Measurements from ENCODE around the gene AQR.
"Not testable (repeated sequence)": the region's sequence is repeated elsewhere in the genome, so short reads cannot be mapped to it uniquely, and the experiment has no call there.

AQR gene

GRCh38 chr15:34953851-34954250 lies 15.7 kb downstream of the AQR start:
- in situ Hi-C loops (cut with MboI; ENCODE audit: low sequenced_read_pairs) = no loop called here

- in situ Hi-C loops (cut with MboI; ENCODE audit: low sequenced_read_pairs) = no loop called here
Measured at GRCh38 chr15:34952481-34952880, 17.1 kb downstream of the AQR start.

GRCh38 chr15:34951993-34952392 lies 17.5 kb downstream of the AQR start:
- in situ Hi-C loops (cut with MboI; ENCODE audit: low sequenced_read_pairs) = no loop called here

GRCh38 chr15:34944936-34945335 lies 24.6 kb downstream of the AQR start:
- in situ Hi-C loops (cut with MboI; ENCODE audit: low sequenced_read_pairs) = no loop called here

GRCh38 chr15:34943711-34944110 lies 25.8 kb downstream of the AQR start:
- in situ Hi-C loops (cut with MboI; ENCODE audit: low sequenced_read_pairs) = no loop called here

- in situ Hi-C loops (cut with MboI; ENCODE audit: low sequenced_read_pairs) = not testable (repeated sequence)
Measured at GRCh38 chr15:34943264-34943663, 26.3 kb downstream of the AQR start.

- in situ Hi-C loops (cut with MboI; ENCODE audit: low sequenced_read_pairs) = no loop called here
Measured at GRCh38 chr15:34942363-34942762, 27.2 kb downstream of the AQR start.

- in situ Hi-C loops (cut with MboI; ENCODE audit: low sequenced_read_pairs) = no loop called here
Measured at GRCh38 chr15:34941831-34942230, 27.7 kb downstream of the AQR start.

- in situ Hi-C loops (cut with MboI; ENCODE audit: low sequenced_read_pairs) = no loop called here
Measured at GRCh38 chr15:34941185-34941698, 28.3 kb downstream of the AQR start.

GRCh38 chr15:34933432-34933975 lies 36.0 kb downstream of the AQR start:
- in situ Hi-C loops (cut with MboI; ENCODE audit: low sequenced_read_pairs) = no loop called here

GRCh38 chr15:34928349-34928748 lies 41.2 kb downstream of the AQR start:
- in situ Hi-C loops (cut with MboI; ENCODE audit: low sequenced_read_pairs) = not testable (repeated sequence)

GRCh38 chr15:34927726-34928125 lies 41.8 kb downstream of the AQR start:
- in situ Hi-C loops (cut with MboI; ENCODE audit: low sequenced_read_pairs) = no loop called here

GRCh38 chr15:34914317-34914716 lies 55.2 kb downstream of the AQR start:
- in situ Hi-C loops (cut with MboI; ENCODE audit: low sequenced_read_pairs) = no loop called here

GRCh38 chr15:34905047-34905446 lies 64.5 kb downstream of the AQR start:
- in situ Hi-C loops (cut with MboI; ENCODE audit: low sequenced_read_pairs) = no loop called here

- in situ Hi-C loops (cut with MboI; ENCODE audit: low sequenced_read_pairs) = no loop called here
Measured at GRCh38 chr15:34904527-34904926, 65.0 kb downstream of the AQR start.

GRCh38 chr15:34900748-34901147 lies 68.8 kb downstream of the AQR start:
- in situ Hi-C loops (cut with MboI; ENCODE audit: low sequenced_read_pairs) = no loop called here

GRCh38 chr15:34896183-34896582 lies 73.4 kb downstream of the AQR start:
- in situ Hi-C loops (cut with MboI; ENCODE audit: low sequenced_read_pairs) = no loop called here

GRCh38 chr15:34893967-34894366 lies 75.6 kb downstream of the AQR start:
- in situ Hi-C loops (cut with MboI; ENCODE audit: low sequenced_read_pairs) = no loop called here

- in situ Hi-C loops (cut with MboI; ENCODE audit: low sequenced_read_pairs) = no loop called here
Measured at GRCh38 chr15:34892963-34893591, 76.5 kb downstream of the AQR start.

- in situ Hi-C loops (cut with MboI; ENCODE audit: low sequenced_read_pairs) = no loop called here
Measured at GRCh38 chr15:34890424-34890823, 79.1 kb downstream of the AQR start.

- in situ Hi-C loops (cut with MboI; ENCODE audit: low sequenced_read_pairs) = no loop called here
Measured at GRCh38 chr15:34889476-34889875, 80.1 kb downstream of the AQR start.

GRCh38 chr15:34886134-34886533 lies 83.4 kb downstream of the AQR start:
- in situ Hi-C loops (cut with MboI; ENCODE audit: low sequenced_read_pairs) = no loop called here

- in situ Hi-C loops (cut with MboI; ENCODE audit: low sequenced_read_pairs) = no loop called here
Measured at GRCh38 chr15:34883633-34884032, 85.9 kb downstream of the AQR start.
